ENCODE data around the gene CFAP58. TPM values are rescaled to one million over a fixed set of nuclear protein-coding genes. Genes with fewer than 3 reads are reported as not detected.

CFAP58 gene, protein sequence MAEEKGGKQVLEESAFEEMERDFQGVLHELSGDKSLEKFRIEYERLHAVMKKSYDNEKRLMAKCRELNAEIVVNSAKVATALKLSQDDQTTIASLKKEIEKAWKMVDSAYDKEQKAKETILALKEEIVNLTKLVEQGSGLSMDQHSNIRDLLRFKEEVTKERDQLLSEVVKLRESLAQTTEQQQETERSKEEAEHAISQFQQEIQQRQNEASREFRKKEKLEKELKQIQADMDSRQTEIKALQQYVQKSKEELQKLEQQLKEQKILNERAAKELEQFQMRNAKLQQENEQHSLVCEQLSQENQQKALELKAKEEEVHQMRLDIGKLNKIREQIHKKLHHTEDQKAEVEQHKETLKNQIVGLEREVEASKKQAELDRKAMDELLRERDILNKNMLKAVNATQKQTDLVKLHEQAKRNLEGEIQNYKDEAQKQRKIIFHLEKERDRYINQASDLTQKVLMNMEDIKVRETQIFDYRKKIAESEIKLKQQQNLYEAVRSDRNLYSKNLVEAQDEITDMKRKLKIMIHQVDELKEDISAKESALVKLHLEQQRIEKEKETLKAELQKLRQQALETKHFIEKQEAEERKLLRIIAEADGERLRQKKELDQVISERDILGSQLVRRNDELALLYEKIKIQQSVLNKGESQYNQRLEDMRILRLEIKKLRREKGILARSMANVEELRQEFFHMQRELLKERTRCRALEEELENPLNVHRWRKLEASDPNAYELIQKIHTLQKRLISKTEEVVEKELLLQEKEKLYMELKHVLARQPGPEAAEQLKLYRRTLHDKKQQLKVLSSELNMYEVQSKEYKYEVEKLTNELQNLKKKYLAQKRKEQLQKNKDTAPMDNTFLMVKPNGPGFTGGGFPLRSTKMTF
- 0.15 and 0.34 TPM in 2 replicates for total RNA-seq

- intact Hi-C loops (cut with micrococcal nuclease): loop anchor here (1.0 to 10.0 kb wide), 10 partner anchors 24 to 659 kb away; partner anchors contain the start of genes CFAP43, GSTO2, SFR1 and STN1
Observed at GRCh38 chr10:104353325-104354048, at the start of gene CFAP58. CFAP58 (plus strand) TSS chr10:104353833; CDS start chr10:104353898, 65 bp downstream.

- intact Hi-C loops (cut with micrococcal nuclease): loop anchor here (1.0 kb wide), 1 partner anchor 35 kb away; the partner anchor contains the start of gene GSTO2
Observed at GRCh38 chr10:104304356-104304745, 49.3 kb upstream of the CFAP58 start.

- intact Hi-C loops (cut with micrococcal nuclease): loop anchor here (1.0 kb wide), 4 partner anchors 14 to 45 kb away; partner anchors contain the start of genes GSTO2 and ITPRIP
Observed at GRCh38 chr10:104304927-104305326, 48.7 kb upstream of the CFAP58 start.

- intact Hi-C loops (cut with micrococcal nuclease): no loop called here
Observed at GRCh38 chr10:104306897-104307296, 46.7 kb upstream of the CFAP58 start.

DNA sequence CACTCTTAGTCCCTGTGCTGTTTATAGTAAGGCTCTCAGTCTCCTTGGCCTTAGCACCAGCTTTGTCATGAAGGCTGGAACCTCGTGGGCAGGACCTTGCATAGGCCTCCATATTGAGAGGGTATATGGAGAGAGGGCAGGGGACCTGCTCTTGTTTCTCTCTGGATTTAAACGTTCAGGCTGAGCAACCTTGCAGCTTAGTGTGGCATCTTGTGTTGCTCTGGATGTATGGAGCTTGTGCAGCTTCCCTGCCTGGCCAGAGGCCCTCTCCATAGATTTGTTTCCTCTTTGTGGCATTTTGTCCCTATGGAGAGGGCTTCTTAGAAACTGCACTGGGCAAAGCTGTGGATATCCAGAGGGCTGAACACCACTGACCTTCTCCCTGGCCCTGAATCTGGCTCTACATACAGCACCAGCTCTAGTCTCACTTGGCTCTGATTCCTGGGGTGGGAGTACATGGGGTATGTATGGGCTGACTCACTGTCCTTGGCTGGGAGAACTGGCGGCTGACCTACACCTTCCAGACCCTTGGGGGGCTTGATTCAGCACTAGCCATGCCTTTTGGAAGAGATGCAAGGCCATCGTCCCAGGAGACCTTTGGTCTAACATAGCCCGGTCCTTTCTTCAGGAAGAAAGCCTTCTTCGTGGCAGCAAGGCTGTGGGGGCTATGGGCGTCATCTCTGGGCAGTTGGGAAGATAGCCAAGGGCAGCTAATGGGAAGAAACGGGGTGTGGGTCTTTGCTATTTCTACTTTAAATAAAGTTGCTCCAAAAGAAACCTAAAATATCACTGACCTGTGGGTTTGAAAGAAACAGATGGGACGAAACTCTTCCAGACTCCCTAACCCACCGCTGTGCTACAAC is 45.8 kb upstream of the CFAP58 start:
- intact Hi-C loops (cut with micrococcal nuclease): loop anchor here (1.0 to 2.0 kb wide), 2 partner anchors 13 to 21 kb away; no protein-coding TSS in a partner anchor

GRCh38 chr10:104308439-104308903 is 45.2 kb upstream of the CFAP58 start:
- intact Hi-C loops (cut with micrococcal nuclease): loop anchor here (1.0 to 2.0 kb wide), 2 partner anchors 13 to 20 kb away; no protein-coding TSS in a partner anchor

- intact Hi-C loops (cut with micrococcal nuclease): loop anchor here (2.0 kb wide), 1 partner anchor 19 kb away; no protein-coding TSS in a partner anchor
Observed at GRCh38 chr10:104309980-104310978, 43.4 kb upstream of the CFAP58 start.

- intact Hi-C loops (cut with micrococcal nuclease): no loop called here
Observed at GRCh38 chr10:104311184-104311720, 42.4 kb upstream of the CFAP58 start.

DNA sequence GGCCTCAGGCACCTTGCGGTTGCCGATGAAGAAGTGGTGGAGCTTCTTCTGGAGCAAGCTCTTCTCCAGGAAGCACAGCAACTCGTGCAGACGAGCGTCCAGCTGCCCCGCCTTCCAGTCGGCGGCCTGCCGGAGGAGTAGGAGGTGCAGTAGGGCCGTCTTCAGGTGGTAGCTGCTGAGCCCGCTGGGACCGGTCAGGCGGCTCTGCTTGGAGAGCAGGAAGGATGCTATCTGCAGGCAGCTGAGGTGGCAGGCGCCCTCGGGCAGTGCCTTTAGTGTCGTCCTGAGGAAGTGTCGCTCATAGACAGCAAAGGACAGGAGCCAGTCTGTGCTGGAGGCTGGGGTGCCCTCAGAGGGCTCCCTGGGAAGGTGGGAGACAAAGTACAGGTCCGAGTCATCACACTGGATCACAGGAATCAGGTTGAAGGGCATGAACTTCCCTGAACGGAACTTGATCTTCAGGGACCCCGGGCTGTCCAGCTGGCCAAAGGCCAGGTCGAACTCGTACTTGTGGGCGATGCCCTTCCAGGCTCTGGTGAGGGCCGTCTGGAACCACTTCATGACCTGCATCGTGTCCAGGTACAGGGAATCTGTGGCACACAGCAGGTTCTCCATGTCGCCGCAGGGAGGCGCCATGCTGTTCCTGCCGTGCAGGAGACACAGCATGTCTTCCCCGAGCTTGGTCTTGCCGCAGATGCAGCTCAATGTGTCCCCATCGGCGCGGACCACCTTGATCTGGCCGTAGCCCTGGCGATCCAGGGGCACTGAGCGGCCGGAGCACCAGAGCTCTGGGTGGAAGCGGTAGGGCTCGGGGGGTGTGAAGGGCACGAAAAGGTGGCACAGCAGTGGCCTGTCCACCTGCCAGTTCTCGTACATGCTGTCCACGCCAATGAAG is 38.8 kb upstream of the CFAP58 start:
- intact Hi-C loops (cut with micrococcal nuclease): no loop called here

DNA sequence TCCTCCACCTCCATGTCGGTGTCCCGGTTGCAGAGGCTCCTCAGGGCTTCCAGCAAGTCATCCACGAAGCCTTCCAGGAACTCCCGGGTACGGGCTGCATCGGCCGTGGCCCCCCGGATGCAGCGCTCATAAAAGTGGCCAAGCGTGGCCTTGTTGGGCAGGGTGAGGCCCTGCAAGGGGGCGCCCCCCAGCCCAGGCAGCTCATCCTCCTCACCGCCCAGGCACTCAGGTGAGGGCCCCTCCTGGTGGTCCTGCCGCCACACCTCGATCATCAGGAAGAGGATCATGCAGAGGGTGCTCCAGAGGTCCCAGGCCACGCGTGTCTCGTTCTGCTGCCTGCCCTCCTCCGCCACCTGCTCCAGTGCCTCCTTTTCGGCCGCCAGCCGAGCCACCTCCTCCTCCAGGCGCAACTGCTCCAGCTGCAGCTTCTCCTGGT is 38.1 kb upstream of the CFAP58 start:
- intact Hi-C loops (cut with micrococcal nuclease): no loop called here

DNA sequence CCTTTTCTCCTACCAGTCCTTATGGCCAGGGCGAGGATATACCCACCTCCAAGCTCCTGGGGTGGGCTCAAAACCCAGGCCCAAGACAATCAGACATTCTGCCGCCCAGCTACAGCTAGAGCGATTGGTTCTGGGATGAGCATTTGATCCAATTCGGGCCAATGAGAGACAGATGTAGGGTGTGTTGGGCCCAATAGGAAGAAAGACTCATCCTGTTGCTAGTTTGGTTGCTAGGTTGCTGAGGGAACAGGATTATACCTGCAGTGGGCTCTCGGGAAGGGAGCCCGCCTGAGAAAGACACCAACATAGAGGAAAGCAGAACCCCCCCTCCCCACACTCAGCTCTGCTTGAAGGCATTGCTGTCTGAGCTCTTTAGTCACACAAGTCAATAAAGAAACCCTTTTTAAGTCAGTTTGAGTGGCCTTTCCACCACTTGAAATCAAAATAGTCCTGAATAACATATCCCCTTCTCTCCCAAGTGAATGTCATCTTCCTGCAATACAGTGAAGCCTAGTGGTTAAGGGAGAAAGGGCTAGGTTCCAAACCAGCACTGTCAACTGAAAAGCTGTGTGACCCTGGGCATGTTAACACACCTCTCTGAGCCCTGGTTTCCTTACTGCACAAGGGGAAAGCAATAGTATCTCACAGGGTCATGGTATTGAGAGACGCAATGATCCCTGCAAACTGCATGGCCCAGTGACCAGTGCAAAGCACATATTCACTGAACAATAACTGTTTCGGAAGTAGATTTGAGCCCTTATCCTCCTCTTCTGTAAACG is 37.1 kb upstream of the CFAP58 start:
- intact Hi-C loops (cut with micrococcal nuclease): no loop called here

GRCh38 chr10:104317269-104317710 is 36.3 kb upstream of the CFAP58 start:
- intact Hi-C loops (cut with micrococcal nuclease): no loop called here

- intact Hi-C loops (cut with micrococcal nuclease): no loop called here
Observed at GRCh38 chr10:104317726-104318299, 35.8 kb upstream of the CFAP58 start.

DNA sequence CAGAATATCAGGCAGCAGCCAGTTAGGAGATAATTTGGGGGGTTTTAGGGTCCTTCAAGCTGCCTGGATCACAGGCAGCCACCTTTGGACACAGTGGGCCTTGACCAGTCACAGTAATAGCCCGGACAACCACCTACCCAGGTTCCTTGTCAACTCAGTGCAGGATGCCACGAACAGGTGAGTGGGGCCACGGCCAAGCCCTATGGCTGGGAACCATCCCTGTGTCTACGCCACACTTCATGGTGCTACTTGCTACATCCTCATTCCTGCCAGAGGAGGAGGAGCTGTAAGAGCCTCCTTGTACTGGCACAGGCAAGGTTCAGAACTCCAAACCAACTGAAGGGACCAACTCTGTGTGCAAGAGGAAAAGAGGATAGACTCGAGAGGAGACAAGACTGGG is 35.3 kb upstream of the CFAP58 start:
- intact Hi-C loops (cut with micrococcal nuclease): no loop called here

- intact Hi-C loops (cut with micrococcal nuclease): no loop called here
Observed at GRCh38 chr10:104318810-104319741, 34.6 kb upstream of the CFAP58 start.
